ENCODE results near the gene TBCB.
"Not testable (repeated sequence)": the region's sequence is repeated elsewhere in the genome, so short reads cannot be mapped to it uniquely, and the experiment has no call there.

TBCB gene

GRCh38 chr19:36172852-36173251 lies 57.6 kb downstream of the TBCB start:
- Histone ChIP-seq H3K27ac (ENCODE audit: extremely low read depth, low read depth, low read length) (no peak overlapping the region), H3K4me1 (ENCODE audit: control insufficient read depth, insufficient read depth, low read length) (peaks cover 24% of the 10 kb centered on the region), H3K36me3 (ENCODE audit: control insufficient read depth in 2 of 2, insufficient read depth in 1 of 2, low read length in 2 of 2) (no peaks in the 10 kb centered on the region; a peak in 1 of 3 replicates), H3K4me3 (ENCODE audit: low read depth, low read length) (no peak overlapping the region), H3K9me3 (ENCODE audit: control insufficient read depth, insufficient read depth, low read depth, low read length) (no peaks in the 10 kb centered on the region; the same call in none of the 2 replicates)
- TF ChIP-seq ZNF362 (tag by site-specific recombination; IDR thresholded peaks at IDR 0.05) (peak; percentile 76; the same call in 1 of the 2 replicates), GLI2 (tag by site-specific recombination; IDR thresholded peaks at IDR 0.05; ENCODE audit: borderline replicate concordance, low read depth) (no peak)
- ChIA-PET CTCF (interaction anchor here (0.6 to 12.3 kb wide), 4 partner anchors 33 to 224 kb away, joined by 3 to 289 read pairs (median 21); partner anchors contain the start of gene CAPNS1), POLR2A (interaction anchor here (0.6 to 1.6 kb wide), 5 partner anchors 45 to 1334 kb away, joined by 3 to 8 read pairs (median 5); partner anchors contain the start of genes POLR2I and ZNF793)

GRCh38 chr19:36173846-36174245 lies 58.6 kb downstream of the TBCB start:
- ChIA-PET POLR2A (interaction anchor here (0.5 to 1.6 kb wide), 5 partner anchors 10 to 561 kb away, joined by 3 to 8 read pairs (median 3); no protein-coding TSS in a partner anchor), CTCF (interaction anchor here (0.5 to 12.3 kb wide), 8 partner anchors 8 to 243 kb away, joined by 3 to 289 read pairs (median 4); partner anchors contain the start of gene CAPNS1)
- not testable (repeated sequence) for H3K27ac ChIP-seq (ENCODE audit: extremely low read depth, low read depth, low read length); H3K4me3 ChIP-seq (ENCODE audit: low read depth, low read length); H3K9me3 ChIP-seq (ENCODE audit: control insufficient read depth, insufficient read depth, low read depth, low read length); H3K36me3 ChIP-seq (ENCODE audit: control insufficient read depth in 2 of 2, insufficient read depth in 1 of 2, low read length in 2 of 2)
- TF ChIP-seq ZNF362 (tag by site-specific recombination; IDR thresholded peaks at IDR 0.05), result peak; percentile 62; the same call in 1 of the 2 replicates
- peaks cover 17% of the 10 kb centered on the region for H3K4me1 ChIP-seq (ENCODE audit: control insufficient read depth, insufficient read depth, low read length)

Measured in HEK293 (cell line).